IPS DF 4.7 (cell line): Measurements from ENCODE around the gene CMTM6.
"Not testable (repeated sequence)": the region's sequence is repeated elsewhere in the genome, so short reads cannot be mapped to it uniquely, and the experiment has no call there.

Experiments used
- DNase-seq: peaks from one replicate; pipeline ENCODE4 v3.0.0-alpha.2; 2013; ENCODE audit warnings: low spot score; ENCODE audit errors: extremely low read depth

The CMTM6 gene

DNA sequence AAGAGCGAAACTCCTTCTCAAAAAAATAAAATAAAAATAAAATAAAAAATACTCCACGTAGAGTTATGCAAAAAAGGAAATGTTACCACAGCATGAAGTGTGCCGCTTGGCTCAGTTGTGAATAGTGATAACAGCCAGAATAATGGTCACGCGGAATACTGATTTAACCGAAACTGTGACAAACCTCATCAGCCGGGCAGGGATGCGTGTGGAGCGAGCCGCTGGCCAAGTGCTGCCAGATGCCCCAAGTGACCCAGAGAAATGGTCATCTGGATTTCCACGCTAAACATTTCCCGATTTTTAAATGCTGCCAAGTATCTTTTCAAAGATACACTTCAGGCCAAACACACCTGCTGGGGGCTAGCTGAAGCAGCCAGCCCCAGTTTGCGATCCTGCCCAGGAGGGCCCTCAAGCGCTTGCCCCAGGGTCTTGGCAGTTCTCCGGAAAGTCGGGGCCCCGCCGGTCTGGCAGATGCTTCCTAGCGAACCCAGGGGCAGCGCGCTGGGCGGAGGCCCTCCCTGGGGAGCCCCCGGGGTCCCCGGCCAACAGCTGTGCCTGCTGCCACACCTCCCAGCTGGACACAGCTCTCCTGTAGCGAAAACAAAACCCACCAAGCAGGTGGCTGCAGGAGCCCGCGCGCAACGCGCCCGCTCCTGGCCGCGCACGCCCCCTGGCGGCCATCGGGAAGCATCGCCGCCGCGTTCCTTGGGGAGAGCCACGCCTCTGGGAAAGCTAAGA is 35.1 kb downstream of the CMTM6 start:
- DNase-seq, result no peak

GRCh38 chr3:32466808-32467207 is 35.8 kb downstream of the CMTM6 start:
- not testable (repeated sequence) for DNase-seq

GRCh38 chr3:32464726-32465125 is 37.9 kb downstream of the CMTM6 start:
- not testable (repeated sequence) for DNase-seq

- DNase-seq, result not testable (repeated sequence)
Measured at GRCh38 chr3:32463415-32463814, 39.2 kb downstream of the CMTM6 start.

- not testable (repeated sequence) for DNase-seq
Measured at GRCh38 chr3:32462191-32462986, 40.3 kb downstream of the CMTM6 start.

- DNase-seq, result not testable (repeated sequence)
Measured at GRCh38 chr3:32460817-32461496, 41.7 kb downstream of the CMTM6 start.

GRCh38 chr3:32460031-32460749 is 42.5 kb downstream of the CMTM6 start:
- DNase-seq, result peak; percentile 87

GRCh38 chr3:32459450-32459849 is 43.2 kb downstream of the CMTM6 start:
- no peak for DNase-seq

- DNase-seq, result no peak
Measured at GRCh38 chr3:32457971-32458471, 44.6 kb downstream of the CMTM6 start.

DNA sequence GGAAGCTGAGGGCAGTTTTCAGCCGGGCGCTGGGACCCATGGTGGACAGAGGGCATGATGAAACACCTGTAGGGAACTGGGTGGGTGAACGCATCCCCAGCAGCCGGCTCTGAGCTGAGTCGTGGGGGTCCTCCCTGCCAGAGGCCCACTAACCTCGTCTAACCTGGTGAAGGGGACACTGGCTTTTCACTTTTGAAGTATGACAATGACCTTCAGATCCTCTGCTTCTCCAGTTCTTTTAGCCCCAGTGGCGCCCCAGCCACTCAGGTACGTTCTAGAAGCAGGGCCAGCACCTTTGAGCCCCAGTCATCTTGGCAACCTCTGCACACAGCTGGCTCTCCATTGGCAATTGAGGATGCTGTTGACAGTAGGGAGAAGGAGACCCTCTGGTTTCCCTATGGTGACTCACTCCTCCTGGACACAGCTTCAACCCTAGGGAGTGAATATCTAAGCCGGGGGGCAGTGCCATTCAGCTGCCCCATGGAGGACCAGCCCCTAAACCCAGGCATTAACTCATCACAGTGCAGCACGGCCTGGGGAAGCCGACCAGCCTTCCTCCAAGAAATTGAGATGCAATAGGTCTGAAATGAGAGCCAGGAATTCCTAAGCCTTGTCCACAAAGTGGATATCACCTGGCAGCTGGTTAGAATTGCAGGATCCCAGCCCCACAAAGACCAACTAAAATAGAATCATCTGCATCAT is 46.1 kb downstream of the CMTM6 start:
- no peak for DNase-seq

- no peak for DNase-seq
Measured at GRCh38 chr3:32455609-32456428, 46.8 kb downstream of the CMTM6 start.

DNA sequence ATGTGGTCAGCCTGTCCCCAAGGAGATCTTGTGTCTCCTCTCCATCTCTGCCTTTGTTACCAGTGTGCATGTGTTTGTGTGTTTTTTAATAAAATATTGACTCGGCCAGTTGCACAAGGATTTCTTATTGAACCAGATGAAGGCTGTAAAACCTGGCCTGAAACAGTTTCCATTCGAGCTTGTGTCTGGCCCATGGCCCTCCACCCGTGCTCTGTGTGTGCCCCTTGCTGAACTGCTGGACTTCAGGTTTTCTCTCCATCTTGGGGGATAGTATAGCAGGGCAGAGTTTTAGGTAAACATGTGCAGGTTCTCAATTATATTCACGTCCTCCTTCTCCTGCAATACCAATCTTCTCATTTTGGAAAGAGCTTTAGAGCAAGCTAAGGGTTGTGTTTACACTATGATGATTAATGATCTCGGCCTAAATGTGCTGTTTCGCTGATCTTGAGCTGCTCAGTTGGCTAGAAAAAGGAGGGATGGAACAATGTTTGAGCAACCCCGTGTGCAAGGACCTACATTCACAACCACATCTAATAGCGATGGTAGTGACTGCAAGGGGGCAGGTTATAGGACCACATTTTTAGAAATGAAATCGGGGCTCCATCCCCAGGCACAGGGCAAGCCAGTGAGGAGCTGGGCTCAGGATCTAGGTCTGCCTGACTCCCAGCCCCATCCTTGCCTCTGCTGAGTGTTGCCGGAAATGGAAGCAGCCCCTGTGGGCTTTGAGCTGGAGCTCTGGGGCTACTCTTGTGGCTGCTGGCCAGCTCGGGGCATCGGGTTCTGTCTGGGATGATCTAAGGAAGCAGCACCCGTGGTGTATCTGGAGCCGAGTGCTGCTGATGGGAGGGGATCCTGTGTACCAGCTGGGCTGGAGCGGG is 47.7 kb downstream of the CMTM6 start:
- DNase-seq, result no peak

DNA sequence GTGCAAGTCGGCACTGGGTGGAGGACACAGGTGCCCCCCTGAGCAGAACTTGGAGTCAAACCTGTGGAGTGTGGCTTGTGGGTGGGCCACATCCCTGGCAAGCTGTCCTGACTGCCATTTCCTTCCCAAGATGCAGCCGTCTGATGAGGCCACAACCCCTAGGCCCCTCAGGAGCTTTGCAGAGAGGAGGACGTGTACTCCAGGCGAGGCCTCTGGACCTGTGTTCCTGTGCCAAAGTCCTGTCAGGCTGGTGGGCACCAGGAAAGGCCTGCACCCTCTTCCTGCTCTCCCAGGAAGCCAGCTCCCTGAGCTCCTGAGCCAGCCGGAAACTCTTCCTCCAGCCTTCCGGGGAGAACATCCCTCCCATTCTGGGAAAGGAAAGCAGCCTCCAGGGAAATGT is 48.5 kb downstream of the CMTM6 start:
- DNase-seq, result no peak

DNA sequence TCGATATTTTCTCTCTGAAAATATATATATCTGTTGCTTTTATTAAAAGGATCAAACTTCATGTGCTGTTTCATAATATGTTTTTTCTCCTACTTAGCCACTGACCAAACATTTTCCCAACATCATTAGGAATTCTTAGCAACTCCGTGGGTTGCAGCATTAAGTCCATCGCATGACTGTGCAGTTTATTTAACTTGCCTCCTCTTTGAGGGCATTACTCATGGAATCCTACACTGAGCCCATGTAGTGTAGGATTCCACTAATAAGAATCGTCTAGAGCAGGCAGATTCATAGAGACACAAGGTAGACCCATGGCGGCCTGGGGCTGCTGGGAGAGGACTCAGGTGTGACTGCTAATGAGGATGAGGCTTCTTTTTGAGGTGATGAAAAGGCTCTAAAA is 49.3 kb downstream of the CMTM6 start:
- no peak for DNase-seq

- DNase-seq, result no peak
Measured at GRCh38 chr3:32452009-32452408, 50.6 kb downstream of the CMTM6 start.

- DNase-seq, result no peak
Measured at GRCh38 chr3:32450992-32451659, 51.5 kb downstream of the CMTM6 start.

DNA sequence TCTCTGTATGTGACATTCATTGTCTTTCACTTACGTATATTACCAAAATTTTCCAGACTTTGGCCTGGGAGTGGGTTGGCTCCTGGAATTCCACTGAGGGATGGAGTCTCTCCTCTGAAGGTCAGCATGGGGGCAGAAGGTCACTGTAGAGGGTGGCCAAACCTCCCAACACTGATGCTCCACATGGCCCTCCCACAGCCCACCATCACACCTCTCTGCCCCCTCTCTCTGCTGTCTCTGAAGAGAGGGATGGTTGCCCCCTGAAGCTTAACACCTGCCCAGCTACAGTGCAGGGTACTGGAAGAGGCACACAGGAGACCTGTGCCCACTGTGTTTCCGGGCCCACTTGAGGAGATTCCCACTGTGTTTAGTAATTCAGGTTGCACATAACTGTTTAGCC is 52.2 kb downstream of the CMTM6 start:
- no peak for DNase-seq

DNA sequence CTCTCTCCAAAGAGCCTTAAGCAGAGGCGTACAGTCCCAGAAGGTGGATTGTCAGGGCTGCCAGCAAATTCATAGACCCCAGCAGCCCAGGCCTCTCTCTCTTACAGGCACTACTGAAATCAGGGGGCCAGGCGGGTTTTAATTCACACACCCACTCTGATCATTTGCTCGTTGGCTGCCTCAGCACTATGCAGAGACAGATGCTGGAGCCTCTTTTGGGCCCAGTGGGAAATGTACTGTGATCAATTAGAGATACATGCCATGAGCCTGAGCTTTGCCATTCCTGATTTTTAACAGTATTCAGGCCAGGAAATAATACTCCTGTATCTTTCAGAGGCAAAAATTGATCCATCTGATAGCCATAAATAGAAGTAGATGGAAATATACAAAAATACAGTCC is 53.0 kb downstream of the CMTM6 start:
- no peak for DNase-seq
